GM18868 (cell line): Measurements from ENCODE around the gene LPIN3.

Experiments used
- ATAC-seq: cut with Tn5 transposase; IDR thresholded peaks from one replicate; pipeline ENCODE4 v1.9.1; 2021; ENCODE audit warnings: mild to moderate bottlenecking, moderate library complexity; ENCODE audit not compliant: unreplicated experiment

Gene LPIN3

GRCh38 chr20:41318271-41318649 lies 22.4 kb upstream of the LPIN3 start:
- ATAC-seq, result no peak

- ATAC-seq, result no peak
Measured at GRCh38 chr20:41320441-41320840, 20.2 kb upstream of the LPIN3 start.

DNA sequence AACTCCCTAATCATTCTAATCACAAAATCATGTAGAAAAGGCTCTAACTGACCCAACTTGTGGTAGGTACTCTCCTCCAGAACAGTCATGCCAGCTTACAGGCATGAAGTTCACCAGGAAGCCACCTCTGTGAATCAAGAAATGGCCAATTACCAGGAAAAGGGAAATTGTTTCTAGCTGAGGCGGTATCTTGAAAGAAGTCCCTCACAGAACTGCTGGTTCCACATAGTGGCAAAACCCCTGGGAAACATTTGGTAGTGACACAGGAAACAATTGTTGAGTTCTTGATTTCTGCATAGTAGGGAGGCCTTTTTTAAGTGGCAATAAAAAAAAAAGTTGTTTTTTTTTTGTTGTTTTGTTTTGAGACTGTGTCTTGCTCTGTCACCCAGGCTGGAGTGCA lies 19.6 kb upstream of the LPIN3 start:
- no peak for ATAC-seq

GRCh38 chr20:41327178-41327577 lies 13.4 kb upstream of the LPIN3 start:
- no peak for ATAC-seq

DNA sequence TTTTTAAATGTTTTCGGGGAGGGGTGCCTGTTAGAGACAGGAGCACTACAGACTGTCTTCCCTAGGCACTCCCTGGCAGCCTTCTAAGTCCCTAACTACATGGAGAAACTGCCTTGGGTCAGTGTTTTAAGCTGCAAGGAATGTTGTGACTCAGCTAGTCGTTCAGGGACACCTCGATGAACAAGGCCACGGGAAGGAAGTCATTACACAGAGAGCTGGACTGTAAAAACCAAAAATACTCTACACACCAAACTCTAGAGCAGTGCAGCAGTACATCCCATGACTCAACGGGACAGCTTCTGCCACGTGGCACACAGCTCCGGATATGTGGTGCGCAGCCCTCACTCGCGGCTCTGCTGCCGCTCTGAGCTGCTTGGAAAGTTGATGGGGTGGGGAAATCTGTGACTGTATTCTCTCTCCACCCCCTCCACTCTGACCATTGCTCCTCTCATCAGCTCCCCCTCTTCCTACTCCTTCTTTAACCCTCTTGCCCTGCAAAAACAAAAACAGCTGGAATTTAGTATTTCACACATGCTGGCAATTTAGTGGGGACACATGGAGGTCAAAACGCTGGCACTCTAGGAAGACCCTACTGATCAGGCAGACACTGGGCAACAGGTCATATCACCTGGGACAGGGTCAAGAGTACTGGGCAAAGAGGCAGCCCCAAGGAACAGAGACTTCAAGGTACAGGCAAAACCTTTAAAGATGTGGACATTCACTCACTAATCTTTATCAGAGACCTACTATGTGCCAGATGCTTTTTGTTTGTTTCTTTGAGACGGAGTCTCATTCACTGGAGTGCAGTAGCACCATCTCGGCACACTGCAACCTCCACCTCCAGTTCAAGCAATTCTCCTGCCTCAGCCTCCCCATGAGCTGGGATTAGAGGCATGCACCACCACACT lies 10.9 kb upstream of the LPIN3 start:
- peak; percentile 87 for ATAC-seq

DNA sequence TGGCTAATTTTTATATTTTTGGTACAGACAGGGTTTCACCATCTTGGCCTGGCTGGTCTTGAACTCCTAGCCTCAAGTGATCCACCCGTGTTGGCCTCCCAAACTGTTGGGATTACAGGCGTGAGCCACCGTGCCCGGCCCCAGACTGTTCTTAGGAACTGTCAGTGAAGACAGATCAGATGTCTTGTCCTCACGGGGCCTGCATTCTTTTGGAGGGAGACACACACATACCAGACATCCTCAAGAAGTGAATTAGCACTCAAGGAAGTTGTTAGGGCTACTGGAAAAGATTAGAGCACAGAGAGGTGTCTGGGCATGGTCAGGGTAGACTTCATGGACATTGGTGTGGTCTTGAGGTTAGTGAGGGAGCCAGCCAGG lies 10.3 kb upstream of the LPIN3 start:
- ATAC-seq, result no peak

DNA sequence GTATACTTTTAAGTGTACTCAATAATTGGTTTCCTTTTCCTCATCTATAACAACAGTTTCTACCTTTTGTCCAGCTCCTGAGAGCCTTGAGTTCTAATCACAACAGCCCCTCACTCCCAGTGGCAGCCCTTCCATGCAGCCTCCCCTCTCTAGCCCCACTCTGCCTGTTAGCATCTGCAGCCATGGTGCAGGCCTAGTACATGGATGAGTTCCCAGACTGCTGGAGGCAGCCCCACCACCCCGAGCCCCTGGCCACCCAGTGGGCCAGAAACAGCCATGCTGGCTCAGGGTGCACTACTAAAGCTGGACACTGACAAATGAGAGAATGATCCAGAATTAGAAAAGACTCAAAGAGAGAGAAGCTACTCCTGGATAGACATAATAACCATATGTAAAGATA lies 9.7 kb upstream of the LPIN3 start:
- ATAC-seq, result no peak

DNA sequence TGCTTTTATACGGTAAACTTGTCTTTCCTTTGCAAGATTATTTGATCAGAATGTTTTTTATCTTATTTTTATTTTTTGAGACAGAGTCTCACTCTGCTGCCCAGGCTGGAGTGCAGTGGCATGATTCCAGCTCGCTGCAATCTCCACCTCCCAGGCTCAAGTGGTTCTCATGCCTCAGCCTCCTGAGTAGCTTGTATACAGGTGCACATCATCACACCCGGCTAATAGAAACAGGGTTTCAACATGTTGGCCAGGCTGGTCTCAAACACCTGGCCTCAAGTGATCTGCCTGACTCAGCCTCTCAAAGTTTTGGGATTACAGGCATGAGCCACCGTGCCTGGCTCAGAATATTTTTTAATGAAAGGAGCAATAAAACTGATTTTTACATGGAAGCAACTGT lies 8.9 kb upstream of the LPIN3 start:
- no peak for ATAC-seq

DNA sequence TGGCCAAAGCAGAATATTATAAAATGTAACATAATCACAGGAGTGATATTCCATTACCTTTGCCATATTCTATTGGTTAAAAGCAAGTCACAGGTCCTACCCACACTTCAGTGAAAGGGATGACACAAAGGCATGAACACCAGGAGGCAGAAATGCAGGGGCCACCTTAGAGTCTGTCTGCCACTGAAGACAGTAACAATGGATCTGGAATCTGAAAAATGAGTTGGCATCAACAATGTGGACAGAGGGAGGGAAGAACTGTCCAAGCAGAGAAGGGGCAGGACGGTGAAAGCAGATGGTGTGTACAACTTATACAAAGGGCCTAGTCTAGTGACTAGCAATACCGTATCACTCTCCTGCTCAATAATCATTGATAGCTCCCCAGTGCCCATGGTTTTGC lies 6.6 kb upstream of the LPIN3 start:
- no peak for ATAC-seq

GRCh38 chr20:41334443-41335421 lies 5.9 kb upstream of the LPIN3 start:
- no peak for ATAC-seq

GRCh38 chr20:41335591-41335990 lies 5.0 kb upstream of the LPIN3 start:
- ATAC-seq, result no peak

DNA sequence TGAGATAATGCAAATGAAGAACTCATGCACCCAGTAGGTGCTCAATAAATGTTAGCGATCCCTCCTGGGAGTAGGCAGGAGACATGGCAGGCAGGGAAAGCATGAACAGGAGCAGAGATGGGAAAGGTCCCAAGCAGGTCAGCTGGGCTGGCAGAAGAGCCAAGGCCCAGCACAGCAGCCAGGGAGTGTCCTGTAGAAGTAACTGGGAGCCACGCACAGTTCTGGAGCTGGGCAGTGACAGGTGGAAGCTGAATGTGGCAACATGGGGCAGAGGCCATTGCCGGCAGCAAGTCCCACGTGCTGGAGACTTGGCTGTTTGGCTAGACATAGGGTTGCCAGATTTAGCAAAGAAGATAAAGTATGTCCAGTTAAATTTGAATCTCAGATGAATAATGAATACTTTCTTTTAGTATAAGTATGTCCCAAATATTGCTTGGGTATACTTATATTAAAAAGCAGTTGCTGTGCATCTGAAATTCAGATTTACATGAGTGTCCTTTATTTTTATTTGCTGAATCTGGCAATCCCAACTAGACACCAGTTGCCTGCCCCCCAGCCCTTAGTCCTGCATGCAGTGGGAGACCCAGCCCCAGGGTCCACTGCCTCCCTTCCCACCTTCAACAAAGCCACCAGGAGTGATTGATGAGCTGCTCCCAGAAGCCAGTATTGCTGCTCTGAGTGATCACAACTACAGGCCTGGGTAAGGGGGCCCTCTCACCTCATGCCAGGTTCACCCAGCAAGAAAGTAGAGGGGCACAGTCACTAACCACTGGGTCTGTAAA lies 3.7 kb upstream of the LPIN3 start:
- ATAC-seq, result no peak

- ATAC-seq, result no peak
Measured at GRCh38 chr20:41339957-41340326, 679 bp upstream of the LPIN3 start.

DNA sequence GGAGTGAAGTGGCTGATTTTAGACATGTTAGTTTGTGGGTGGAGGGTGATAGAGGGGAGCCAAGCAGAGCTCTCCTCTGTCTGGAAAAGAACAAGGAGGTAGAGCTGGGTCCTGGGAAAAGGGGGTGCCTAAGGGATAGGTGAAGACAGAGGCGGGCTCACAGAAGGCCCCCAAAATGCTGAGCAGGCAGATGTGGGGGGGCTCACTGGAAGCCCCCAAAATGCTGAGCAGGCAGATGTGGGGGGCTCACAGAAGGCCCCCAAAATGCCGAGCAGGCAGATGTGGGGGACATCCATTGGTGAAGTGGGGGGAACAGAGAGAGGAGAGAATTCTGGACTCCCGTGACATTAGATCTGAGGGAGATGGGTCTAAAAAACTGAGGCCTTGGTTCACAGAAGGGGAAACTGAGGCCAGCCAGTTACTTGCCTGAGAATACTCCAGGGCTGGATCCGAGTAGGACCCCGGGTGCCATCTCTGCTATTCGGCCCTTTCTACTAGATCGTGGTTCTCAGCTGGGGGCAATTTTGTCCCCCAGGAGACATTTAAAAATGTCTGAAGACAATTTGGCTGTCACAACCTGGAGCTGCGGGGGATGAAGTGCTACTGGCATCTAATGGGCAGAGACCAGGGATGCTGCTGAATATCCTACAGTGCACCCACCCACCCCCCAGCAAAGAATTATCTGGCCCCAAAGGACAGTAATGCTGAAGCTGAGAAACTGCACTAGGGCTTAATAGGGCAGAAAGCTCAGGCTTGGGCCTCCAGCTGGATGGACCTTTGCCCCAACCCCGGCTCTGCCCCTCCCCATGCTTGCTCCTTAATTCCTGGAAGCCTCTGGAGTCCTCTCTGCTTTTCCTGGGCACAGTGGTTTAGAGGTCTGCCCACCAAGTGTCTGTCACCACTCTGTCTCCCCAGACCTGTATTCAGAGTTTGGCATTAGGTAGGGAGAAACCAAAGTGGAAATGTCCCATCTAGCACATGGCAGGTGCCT lies 2.1 kb downstream of the LPIN3 start:
- no peak for ATAC-seq

DNA sequence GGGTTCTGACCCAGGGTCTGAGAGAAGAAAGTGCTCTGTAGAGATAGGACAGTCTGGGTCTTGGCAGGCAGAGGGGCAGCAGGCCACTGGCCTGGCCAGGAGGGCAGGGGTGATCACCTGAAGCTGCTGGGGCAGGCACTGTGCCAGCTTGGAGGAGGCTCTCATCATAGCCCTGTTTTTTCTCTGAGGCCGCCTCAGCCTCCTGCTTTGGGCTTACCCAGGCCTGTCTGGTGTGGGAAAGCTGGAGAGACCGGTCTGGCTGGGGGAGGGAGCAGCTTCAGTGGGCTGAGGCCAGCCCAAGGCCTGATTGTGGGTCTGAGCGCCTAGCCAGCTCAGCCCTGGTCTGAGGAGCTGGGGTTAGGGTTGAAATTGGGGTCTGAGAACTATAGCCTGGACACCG lies 3.9 kb downstream of the LPIN3 start:
- ATAC-seq, result no peak

GRCh38 chr20:41344938-41345728 lies 4.5 kb downstream of the LPIN3 start:
- ATAC-seq, result no peak

DNA sequence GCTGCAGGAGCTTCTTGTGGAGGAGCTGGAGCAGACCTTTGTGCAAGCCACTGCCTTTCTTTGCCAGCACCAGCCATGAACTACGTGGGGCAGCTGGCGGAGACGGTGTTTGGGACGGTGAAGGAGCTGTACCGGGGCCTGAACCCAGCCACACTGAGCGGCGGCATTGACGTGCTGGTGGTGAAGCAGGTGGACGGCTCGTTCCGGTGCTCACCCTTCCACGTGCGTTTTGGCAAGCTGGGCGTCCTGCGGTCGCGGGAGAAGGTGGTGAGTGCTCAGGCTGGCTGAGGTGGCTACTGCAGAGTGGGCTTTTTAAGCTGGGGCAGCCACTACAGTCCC lies 5.1 kb downstream of the LPIN3 start:
- ATAC-seq, result no peak

GRCh38 chr20:41347523-41348429 lies 7.2 kb downstream of the LPIN3 start:
- no peak for ATAC-seq
